ENCODE measurements around the gene FANCD2. TPM values are rescaled to one million over a fixed set of nuclear protein-coding genes. Genes with fewer than 3 reads are reported as not detected.

Gene FANCD2
- total RNA-seq, 1 experiment from 2014 or later, result 39.0 TPM

- Histone ChIP-seq H3K27me3 (no peaks in the 10 kb centered on the region), H3K9me3 (replicated peaks) (no peaks in the 10 kb centered on the region), H3K36me3 (peaks cover 15% of the 10 kb centered on the region; the same call in 1 of the 2 replicates), H3K27ac (no peak overlapping the region), H3K4me3 (no peak overlapping the region), H3K4me1 (no peaks in the 10 kb centered on the region)
- DNase-seq, result no peak
Measured at GRCh38 chr3:10150987-10151386, 124.8 kb downstream of the FANCD2 start.

Other genes starting within 250 kb of the FANCD2 start
- gene TADA3, start 234.0 kb upstream of the FANCD2 start, total RNA-seq (2014; rRNA removed; shearing (Covaris generic)), result 58.5 and 59.3 TPM in 2 replicates
- gene ARPC4, start 233.4 kb upstream of the FANCD2 start, total RNA-seq (2014; rRNA removed; shearing (Covaris generic)), result 87.4 and 96.9 TPM in 2 replicates
- 7.0 and 14.9 TPM in 2 replicates for gene TTLL3, start 216.2 kb upstream of the FANCD2 start, total RNA-seq (2014; rRNA removed; shearing (Covaris generic))
- 30.0 and 34.0 TPM in 2 replicates for gene RPUSD3, start 182.4 kb upstream of the FANCD2 start, total RNA-seq (2014; rRNA removed; shearing (Covaris generic))
- gene CIDEC, start 146.2 kb upstream of the FANCD2 start, total RNA-seq (2014; rRNA removed; shearing (Covaris generic)), result not detected in 2 replicates
- 40.3 and 41.0 TPM in 2 replicates for gene JAGN1, start 135.8 kb upstream of the FANCD2 start, total RNA-seq (2014; rRNA removed; shearing (Covaris generic))
- 0.05 and 0.12 TPM in 2 replicates for gene IL17RE, start 123.6 kb upstream of the FANCD2 start, total RNA-seq (2014; rRNA removed; shearing (Covaris generic))
- gene IL17RC, start 109.3 kb upstream of the FANCD2 start, total RNA-seq (2014; rRNA removed; shearing (Covaris generic)), result 4.0 and 6.8 TPM in 2 replicates
- 8.1 and 8.3 TPM in 2 replicates for gene CRELD1, start 92.6 kb upstream of the FANCD2 start, total RNA-seq (2014; rRNA removed; shearing (Covaris generic))
- gene PRRT3, start 74.0 kb upstream of the FANCD2 start, total RNA-seq (2014; rRNA removed; shearing (Covaris generic)), result 1.3 and 2.1 TPM in 2 replicates
- gene EMC3, start 39.6 kb upstream of the FANCD2 start, total RNA-seq (2014; rRNA removed; shearing (Covaris generic)), result 68.5 and 68.9 TPM in 2 replicates
- gene FANCD2OS, start 81.8 kb downstream of the FANCD2 start, total RNA-seq (2014; rRNA removed; shearing (Covaris generic)), result not detected in 2 replicates
- gene BRK1, start 89.2 kb downstream of the FANCD2 start, total RNA-seq (2014; rRNA removed; shearing (Covaris generic)), result 115 and 119 TPM in 2 replicates
- gene VHL, start 115.3 kb downstream of the FANCD2 start, total RNA-seq (2014; rRNA removed; shearing (Covaris generic)), result 58.3 and 63.8 TPM in 2 replicates
- 8.1 TPM in 2 replicates for gene IRAK2, start 138.5 kb downstream of the FANCD2 start, total RNA-seq (2014; rRNA removed; shearing (Covaris generic))
- 19.4 and 22.6 TPM in 2 replicates for gene TATDN2, start 222.0 kb downstream of the FANCD2 start, total RNA-seq (2014; rRNA removed; shearing (Covaris generic))

Measured in SJCRH30 (cell line).